H9 (cell line): ENCODE data around the gene FHIT. TPM values are rescaled to one million over a fixed set of nuclear protein-coding genes. Genes with fewer than 3 reads are reported as not detected.

Source experiments
- DNase-seq: peaks from one replicate; pipeline ENCODE4 v3.0.0-alpha.2; 2017
- H2AFZ ChIP-seq: one replicate; pipeline ENCODE4 v1.6.1; 2013; ENCODE audit warnings: mild to moderate bottlenecking, low read length, control low read depth, moderate library complexity
- H2AK5ac ChIP-seq: 2 replicates; pipeline ENCODE4 v1.6.1; 2013; ENCODE audit warnings: low read length, control low read depth, mixed read lengths; ENCODE audit not compliant: insufficient read length
- H2BK120ac ChIP-seq: one replicate; pipeline ENCODE4 v1.6.1; 2013; ENCODE audit warnings: low read depth, mild to moderate bottlenecking, low read length, control low read depth, inconsistent platforms; ENCODE audit not compliant: poor library complexity, severe bottlenecking
- H2BK12ac ChIP-seq: 2 replicates; pipeline ENCODE4 v1.6.1; 2013; ENCODE audit warnings: low read length, control low read depth, mixed read lengths, low read depth; ENCODE audit not compliant: insufficient read length
- H2BK15ac ChIP-seq: 2 replicates; pipeline ENCODE4 v1.6.1; 2013; ENCODE audit warnings: low read depth, low read length, control low read depth
- H2BK20ac ChIP-seq: one replicate; pipeline ENCODE4 v1.6.1; 2013; ENCODE audit warnings: low read depth, mild to moderate bottlenecking, low read length, control low read depth, inconsistent platforms; ENCODE audit not compliant: poor library complexity, severe bottlenecking
- H2BK5ac ChIP-seq: 2 replicates; pipeline ENCODE4 v1.6.1; 2013; ENCODE audit warnings: low read length, control low read depth, mixed read lengths; ENCODE audit not compliant: insufficient read length
- H3K14ac ChIP-seq: 2 replicates; pipeline ENCODE4 v1.6.1; 2013; ENCODE audit warnings: low read length, control low read depth; ENCODE audit not compliant: insufficient read depth
- H3K18ac ChIP-seq: 2 replicates; pipeline ENCODE4 v1.6.1; 2013; ENCODE audit warnings: low read depth, mild to moderate bottlenecking, mixed read lengths, low read length, control low read depth; ENCODE audit not compliant: insufficient read length
- H3K23ac ChIP-seq: 2 replicates; pipeline ENCODE4 v1.6.1; 2013; ENCODE audit warnings: low read length, control low read depth, mixed read lengths, low read depth; ENCODE audit not compliant: insufficient read length
- H3K23me2 ChIP-seq: 2 replicates; pipeline ENCODE4 v1.6.1; 2013; ENCODE audit warnings: low read depth, mild to moderate bottlenecking, mixed read lengths, low read length, control low read depth; ENCODE audit not compliant: insufficient read length, poor library complexity, severe bottlenecking
- H3K27ac ChIP-seq: 2 replicates; pipeline ENCODE4 v1.5.1; 2013; ENCODE audit warnings: low read length, control low read depth, mixed read lengths, low read depth; ENCODE audit not compliant: insufficient read length
- H3K27me3 ChIP-seq: 2 replicates; pipeline ENCODE4 v1.6.1; 2013; ENCODE audit warnings: low read length, control low read depth, inconsistent platforms; ENCODE audit not compliant: insufficient read depth
- H3K4ac ChIP-seq: 2 replicates; pipeline ENCODE4 v1.6.1; 2013; ENCODE audit warnings: low read depth, mild to moderate bottlenecking, control low read depth, inconsistent platforms, low read length, moderate library complexity
- H3K4me1 ChIP-seq: 2 replicates; pipeline ENCODE4 v1.6.1; 2013; ENCODE audit warnings: low read length, control low read depth, inconsistent platforms; ENCODE audit not compliant: insufficient read depth
- H3K4me2 ChIP-seq: 2 replicates; pipeline ENCODE4 v1.6.1; 2013; ENCODE audit warnings: low read length, control low read depth, mixed read lengths; ENCODE audit not compliant: insufficient read length, insufficient read depth
- H3K56ac ChIP-seq: 2 replicates; pipeline ENCODE4 v1.6.1; 2013; ENCODE audit warnings: low read depth, mild to moderate bottlenecking, mixed read lengths, low read length, control low read depth; ENCODE audit not compliant: insufficient read length
- H3K79me1 ChIP-seq: 2 replicates; pipeline ENCODE4 v1.6.1; 2013; ENCODE audit warnings: low read depth, mild to moderate bottlenecking, moderate library complexity, low read length, control low read depth, inconsistent platforms; ENCODE audit not compliant: insufficient read depth, poor library complexity, severe bottlenecking
- H3K79me2 ChIP-seq: 2 replicates; pipeline ENCODE4 v1.6.1; 2013; ENCODE audit warnings: low read length, control low read depth, inconsistent platforms; ENCODE audit not compliant: insufficient read depth
- H3K9ac ChIP-seq: 2 replicates; pipeline ENCODE4 v1.6.1; 2013; ENCODE audit warnings: low read length, control low read depth, mixed read lengths; ENCODE audit not compliant: insufficient read length; ENCODE audit errors: extremely low read depth
- H3K9me3 ChIP-seq: one replicate; pipeline ENCODE4 v1.6.1; 2013; ENCODE audit warnings: low read depth, low read length, inconsistent platforms; ENCODE audit not compliant: control insufficient read depth
- H3T11ph ChIP-seq: one replicate; pipeline ENCODE4 v1.6.1; 2013; ENCODE audit warnings: mild to moderate bottlenecking, low read length, control low read depth, inconsistent platforms
- H4K20me1 ChIP-seq: one replicate; pipeline ENCODE4 v1.6.1; 2013; ENCODE audit not compliant: control insufficient read depth, insufficient read length, insufficient read depth
- H4K5ac ChIP-seq: 2 replicates; pipeline ENCODE4 v1.6.1; 2013; ENCODE audit warnings: low read depth, mild to moderate bottlenecking, mixed read lengths, low read length, control low read depth; ENCODE audit not compliant: insufficient read length
- H4K8ac ChIP-seq: replicated peaks from 2 replicates; pipeline ENCODE4 v1.6.1; 2013; ENCODE audit warnings: low read length, control low read depth, mixed read lengths, low read depth; ENCODE audit not compliant: insufficient read length
- H4K91ac ChIP-seq: 2 replicates; pipeline ENCODE4 v1.6.1; 2013; ENCODE audit warnings: low read depth, mild to moderate bottlenecking, moderate library complexity, mixed read lengths, low read length, control low read depth; ENCODE audit not compliant: insufficient read length
- H3K27ac Mint-ChIP-seq, 3 experiments: 2 replicates in 2 of 3; 3 replicates in 1 of 3; pipeline ENCODE4 v1.8.0; 2020 to 2021; ENCODE audit warnings: mixed read lengths in 3 of 3, mild to moderate bottlenecking in 1 of 3, moderate library complexity in 1 of 3
- H3K27me3 Mint-ChIP-seq: 2 replicates; pipeline ENCODE4 v1.8.0; 2021; ENCODE audit warnings: low read depth, mild to moderate bottlenecking, moderate library complexity, mixed read lengths
- H3K36me3 Mint-ChIP-seq, 3 experiments: 2 replicates in 2 of 3; 3 replicates in 1 of 3; pipeline ENCODE4 v1.8.0; 2020 to 2021; ENCODE audit warnings: low read depth in 3 of 3, mixed read lengths in 3 of 3; ENCODE audit not compliant: insufficient read depth in 1 of 3
- H3K4me1 Mint-ChIP-seq, 2 experiments: 2 replicates each; pipeline ENCODE4 v1.8.0; 2020; ENCODE audit warnings: mixed read lengths in 2 of 2
- H3K4me3 Mint-ChIP-seq, 2 experiments: 2 replicates in 1 of 2; 3 replicates in 1 of 2; pipeline ENCODE4 v1.8.0; 2020 to 2021; ENCODE audit warnings: mild to moderate bottlenecking in 2 of 2, mixed read lengths in 2 of 2, moderate library complexity in 1 of 2
- H3K9me3 Mint-ChIP-seq, 2 experiments: 2 replicates in 1 of 2; 3 replicates in 1 of 2; pipeline ENCODE4 v1.8.0; 2020; ENCODE audit warnings: mild to moderate bottlenecking in 2 of 2, mixed read lengths in 2 of 2, moderate library complexity in 1 of 2
- WGBS: extraction: QIAGEN DNeasy Blood & Tissue Kit; methylation state at CpG from one replicate; pipeline ENCODE4 v1.1.7; 2013; ENCODE audit warnings: missing lambda C conversion rate, low lambda C conversion rate, mixed read lengths; ENCODE audit not compliant: insufficient read length; ENCODE audit errors: extremely low coverage; 5-methylcytosine and 5-hydroxymethylcytosine counted together
- total RNA-seq: library from RNA; stranded (reverse); gene quantifications from 2 replicates; pipeline ENCODE4 v1.2.1, GENCODE V29; 2021
- TF ChIP-seq, protein P1 (sequence below): fragments of 200-600 bp; sonication (generic); conservative IDR thresholded peaks from 3 replicates; pipeline ENCODE4 v1.8.0; 2021; ENCODE audit warnings: antibody characterized with exemption, mild to moderate bottlenecking

The FHIT gene
- total RNA-seq, 1 experiment from 2014 or later = 3.0 TPM

DNA sequence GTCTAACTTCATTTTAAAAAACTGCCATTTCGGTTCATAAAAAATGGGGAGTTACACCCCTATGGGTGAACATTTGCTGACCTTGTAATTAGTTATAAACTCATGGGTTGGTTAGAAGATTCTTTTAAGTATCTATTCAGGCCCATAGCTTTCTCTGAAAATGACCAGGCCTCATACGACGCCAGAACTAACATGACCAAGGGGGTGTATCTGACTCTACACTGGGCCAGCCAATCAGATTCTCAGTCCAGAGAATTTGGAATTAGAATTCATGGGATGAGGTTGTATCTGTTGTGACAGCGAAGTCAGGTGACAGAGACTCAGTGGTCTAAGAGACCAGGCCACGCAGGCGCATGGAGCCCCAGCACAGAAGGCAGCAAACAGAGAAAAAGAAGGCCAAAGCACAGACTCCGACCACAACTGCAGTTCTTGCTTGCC is 981.4 kb downstream of the FHIT start:
- TF ChIP-seq, protein P1, sequence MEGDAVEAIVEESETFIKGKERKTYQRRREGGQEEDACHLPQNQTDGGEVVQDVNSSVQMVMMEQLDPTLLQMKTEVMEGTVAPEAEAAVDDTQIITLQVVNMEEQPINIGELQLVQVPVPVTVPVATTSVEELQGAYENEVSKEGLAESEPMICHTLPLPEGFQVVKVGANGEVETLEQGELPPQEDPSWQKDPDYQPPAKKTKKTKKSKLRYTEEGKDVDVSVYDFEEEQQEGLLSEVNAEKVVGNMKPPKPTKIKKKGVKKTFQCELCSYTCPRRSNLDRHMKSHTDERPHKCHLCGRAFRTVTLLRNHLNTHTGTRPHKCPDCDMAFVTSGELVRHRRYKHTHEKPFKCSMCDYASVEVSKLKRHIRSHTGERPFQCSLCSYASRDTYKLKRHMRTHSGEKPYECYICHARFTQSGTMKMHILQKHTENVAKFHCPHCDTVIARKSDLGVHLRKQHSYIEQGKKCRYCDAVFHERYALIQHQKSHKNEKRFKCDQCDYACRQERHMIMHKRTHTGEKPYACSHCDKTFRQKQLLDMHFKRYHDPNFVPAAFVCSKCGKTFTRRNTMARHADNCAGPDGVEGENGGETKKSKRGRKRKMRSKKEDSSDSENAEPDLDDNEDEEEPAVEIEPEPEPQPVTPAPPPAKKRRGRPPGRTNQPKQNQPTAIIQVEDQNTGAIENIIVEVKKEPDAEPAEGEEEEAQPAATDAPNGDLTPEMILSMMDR = no peak
- Histone ChIP-seq H3K14ac (no peak overlapping the region), H2BK20ac (no peak overlapping the region), H3K27me3 (no peaks in the 10 kb centered on the region), H3K23ac (no peak overlapping the region), H3K18ac (no peak overlapping the region), H2BK15ac (no peak overlapping the region), H3K4me1 (no peaks in the 10 kb centered on the region), H4K5ac (no peak overlapping the region), H4K20me1 (no peaks in the 10 kb centered on the region), H3K9me3 (no peaks in the 10 kb centered on the region), H3T11ph (no peak overlapping the region), H2BK12ac (no peak overlapping the region), H3K4me2 (no peak overlapping the region), H3K79me1 (no peaks in the 10 kb centered on the region), H3K27ac (no peak overlapping the region), H4K8ac (no peak overlapping the region), H2AFZ (no peak overlapping the region), H2BK120ac (no peak overlapping the region), H2AK5ac (no peak overlapping the region), H3K9ac (no peak overlapping the region), H2BK5ac (no peak overlapping the region), H3K56ac (no peak overlapping the region), H3K79me2 (no peaks in the 10 kb centered on the region), H3K4ac (no peak overlapping the region), H4K91ac (no peak overlapping the region), H3K23me2 (no peaks in the 10 kb centered on the region)
- WGBS = no CpG with 5 or more reads among the region's 7 CpGs
- H3K27ac Mint-ChIP-seq = no peak overlapping the region
- no peak for DNase-seq
- H3K9me3 Mint-ChIP-seq = no peaks in the 10 kb centered on the region
- peaks cover 0 to 2% of the 10 kb centered on the region in 2 experiments; a peak in 1 of 4 replicates for H3K4me1 Mint-ChIP-seq
- no peaks in the 10 kb centered on the region for H3K27me3 Mint-ChIP-seq
- no peaks in the 10 kb centered on the region for H3K36me3 Mint-ChIP-seq
- H3K4me3 Mint-ChIP-seq = no peak overlapping the region
